ENCODE results near the gene LHX1.

- TF ChIP-seq CTCF (IDR thresholded peaks at IDR 0.05; ENCODE audit: borderline replicate concordance, extremely low read depth, low read length, poor library complexity, severe bottlenecking) (no peak), EZH2 (IDR thresholded peaks at IDR 0.05; ENCODE audit: borderline replicate concordance, low read depth, low read length, severe bottlenecking) (no peak)
These were observed 4.8 kb downstream of the LHX1 start for GRCh38 chr17:36942019-36942599.

Measured in DND-41 (cell line).